Endothelial cell of umbilical vein (primary cell): ENCODE data around the gene MVD. TPM values are rescaled to one million over a fixed set of nuclear protein-coding genes. Genes with fewer than 3 reads are reported as not detected.

ENCODE experiments used
- BruUV-seq: library from RNA; stranded (reverse); fragments of 400-500 nt; replicated peaks from 2 replicates; lab custom pipeline; 2021; lab: Mats Ljungman, UMichigan
- CTCF ChIA-PET: fragments of 300-600, 350-600 bp; sonication (Branson Sonifier 250); formaldehyde crosslinking; loops from one replicate; lab custom pipeline; 2021; ENCODE audit warnings: antibody characterized with exemption, inconsistent platforms; lab: Charles Lee
- POLR2A ChIA-PET: fragments of 300-600, 350-600 bp; sonication (Branson Sonifier 250); formaldehyde crosslinking; loops from one replicate; lab custom pipeline; 2021; ENCODE audit warnings: antibody characterized with exemption, inconsistent platforms; lab: Charles Lee
- DNase-seq: peaks from one replicate; pipeline ENCODE4 v3.0.0-alpha.2; 2011; ENCODE audit warnings: low read depth, low spot score
- FAIRE-seq: peaks from 2 replicates; lab custom pipeline; 2011; peaks lifted over from hg19 to GRCh38; lab: Jason Lieb, UNC
- H2AFZ ChIP-seq: 2 replicates; pipeline ENCODE4 v1.6.0; 2012; ENCODE audit warnings: low read depth, low read length, control low read depth, inconsistent platforms
- H3K27ac ChIP-seq: 2 replicates; pipeline ENCODE4 v1.5.1; 2011; ENCODE audit warnings: low read depth, mild to moderate bottlenecking, control low read depth, low read length, moderate library complexity; ENCODE audit not compliant: insufficient read depth
- H3K27me3 ChIP-seq, 2 experiments: 2 replicates each; pipeline versions ENCODE4 v1.6.0 to v1.6.1; 2011; ENCODE audit warnings: low read length in 2 of 2, mixed read lengths in 1 of 2; ENCODE audit not compliant: control insufficient read depth in 2 of 2, insufficient read depth in 2 of 2
- H3K36me3 ChIP-seq, 2 experiments: 2 replicates in 1 of 2; 3 replicates in 1 of 2; pipeline ENCODE4 v1.5.1; 2011; ENCODE audit warnings: low read length in 2 of 2, mild to moderate bottlenecking in 1 of 2, moderate library complexity in 1 of 2; ENCODE audit not compliant: control insufficient read depth in 2 of 2, insufficient read depth in 2 of 2; ENCODE audit errors: extremely low read depth in 1 of 2
- H3K4me1 ChIP-seq: 3 replicates; pipeline ENCODE4 v1.5.1; 2011; ENCODE audit warnings: mild to moderate bottlenecking, low read length; ENCODE audit not compliant: control insufficient read depth, insufficient read depth; ENCODE audit errors: extremely low read depth
- H3K4me2 ChIP-seq: 2 replicates; pipeline ENCODE4 v1.6.1; 2011; ENCODE audit warnings: low read length, control low read depth, mixed read lengths; ENCODE audit not compliant: insufficient read depth
- H3K4me3 ChIP-seq, 3 experiments: fragments of 200-600 bp in 1 of 3; sonication (generic), shearing (Covaris generic) in 1 of 3; replicated peaks in 1 of 3; 2 replicates each; pipeline ENCODE4 v1.5.1; 2011 to 2016; ENCODE audit warnings: control low read depth in 3 of 3, low read length in 3 of 3, mild to moderate bottlenecking in 2 of 3, inconsistent platforms in 1 of 3, low read depth in 1 of 3, moderate library complexity in 1 of 3; ENCODE audit not compliant: insufficient read depth in 1 of 3
- H3K79me2 ChIP-seq: 2 replicates; pipeline ENCODE4 v1.6.0; 2012; ENCODE audit warnings: low read length, inconsistent platforms; ENCODE audit not compliant: control insufficient read depth, insufficient read depth
- H3K9ac ChIP-seq: replicated peaks from 2 replicates; pipeline ENCODE3; 2011; ENCODE audit warnings: low read length, control low read depth; ENCODE audit not compliant: insufficient read depth; ENCODE audit errors: extremely low read depth
- H3K9me1 ChIP-seq: replicated peaks from 3 replicates; pipeline ENCODE4 v1.6.0; 2011; ENCODE audit warnings: mild to moderate bottlenecking, low read length; ENCODE audit not compliant: control insufficient read depth, insufficient read depth; ENCODE audit errors: extremely low read depth
- H3K9me3 ChIP-seq: replicated peaks from 2 replicates; pipeline ENCODE4 v1.5.1; 2012; ENCODE audit warnings: low read length, inconsistent platforms; ENCODE audit not compliant: control insufficient read depth, insufficient read depth
- H4K20me1 ChIP-seq: replicated peaks from 2 replicates; pipeline ENCODE3; 2011; ENCODE audit warnings: mild to moderate bottlenecking, low read length; ENCODE audit not compliant: control insufficient read depth, insufficient read depth; ENCODE audit errors: extremely low read depth
- EZH2 ChIP-seq: IDR thresholded peaks from 2 replicates; pipeline ENCODE4 v1.6.1; 2012; ENCODE audit warnings: borderline replicate concordance, low read depth, mild to moderate bottlenecking, moderate library complexity, low read length, inconsistent platforms; ENCODE audit not compliant: severe bottlenecking
- GATA2 ChIP-seq: IDR thresholded peaks from 2 replicates; pipeline ENCODE4 v1.7.0; 2011; ENCODE audit warnings: low read depth, mild to moderate bottlenecking, moderate library complexity, mixed read lengths, low read length; ENCODE audit not compliant: insufficient read length, insufficient read depth
- POLR2A ChIP-seq: IDR thresholded peaks from 2 replicates; pipeline ENCODE4 v1.6.1; 2012; ENCODE audit warnings: low read depth, mild to moderate bottlenecking, control low read depth, low read length
- POLR2AphosphoS5 ChIP-seq: IDR thresholded peaks from 2 replicates; pipeline ENCODE4 v1.6.1; 2012; ENCODE audit warnings: low read depth, mild to moderate bottlenecking, control low read depth, low read length, moderate library complexity; ENCODE audit not compliant: insufficient read depth
- dilution Hi-C: fragments of 300-500 bp; cut with MboI; formaldehyde crosslinking; loops from one replicate; pipeline ENCODE4 v1.15.0; 2019; ENCODE audit warnings: low sequenced_read_pairs; ENCODE audit not compliant: extremely low pct_ligation_motif_present
- intact Hi-C: fragments of 100-400 bp; cut with micrococcal nuclease; formaldehyde crosslinking; loops from one replicate; pipeline ENCODE4 v1.10.0; 2022
- polyA plus RNA-seq, 4 experiments: library from polyadenylated mRNA; depleted of rRNA in 3 of 4; stranded (reverse) in 3 of 4; unstranded in 1 of 4; fragments of >200 nt; gene quantifications; 2 replicates each; pipeline versions ENCODE4 v1.2.1 to v1.2.3, GENCODE V29; 2011 to 2012; ENCODE audit warnings: missing spikeins in 1 of 4
- total RNA-seq: library from RNA; stranded (reverse); gene quantifications from 2 replicates; pipeline ENCODE4 v1.2.3, GENCODE V29; 2021

MVD gene
- total and polyA plus RNA-seq, 2 donors (not counting 3 experiments of a cell fraction or from before 2014, with no cell fraction given), result 64.4 to 142 TPM

DNA sequence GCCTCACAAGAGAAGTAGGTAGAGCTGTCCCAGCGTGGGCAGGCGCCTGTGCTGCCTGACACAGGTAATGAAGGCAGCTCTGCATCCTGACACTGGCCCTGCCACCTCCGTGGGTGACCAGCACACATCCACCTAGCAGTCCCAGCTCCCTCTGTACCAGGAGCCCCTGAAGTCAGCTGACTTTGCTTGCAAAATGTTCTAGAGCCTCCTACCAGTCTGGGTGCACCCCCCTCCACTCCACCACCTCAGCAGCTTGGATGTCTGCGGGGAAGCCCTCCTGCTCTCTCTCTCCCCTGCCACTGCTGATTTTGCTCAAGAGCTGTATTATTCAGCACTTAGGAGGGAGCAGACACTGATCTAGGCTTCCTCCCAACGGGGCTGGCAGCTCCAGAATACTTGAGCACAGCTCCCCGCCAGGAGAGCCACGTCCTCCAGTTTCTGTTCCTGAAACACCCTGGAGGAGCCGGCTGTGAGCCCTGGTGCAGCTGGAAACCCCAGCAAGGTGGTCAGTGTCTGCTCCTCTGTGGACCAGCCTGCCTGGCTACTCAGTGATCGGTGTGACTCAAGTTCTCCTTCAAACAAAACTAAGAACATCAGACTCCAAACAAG, 42.3 kb upstream of the MVD start:
- Histone ChIP-seq H3K36me3 (peaks cover 0 to 3% of the 10 kb centered on the region in 2 experiments), H3K9me3 (no peaks in the 10 kb centered on the region), H4K20me1 (no peaks in the 10 kb centered on the region), H3K27me3 (no peaks in the 10 kb centered on the region), H2AFZ (no peak overlapping the region), H3K9ac (peak overlapping the region; percentile 42), H3K4me1 (peaks cover 56% of the 10 kb centered on the region), H3K79me2 (peaks cover 67% of the 10 kb centered on the region), H3K4me2 (peak overlapping the region; percentile 91), H3K27ac (peak overlapping the region; percentile 45), H3K9me1 (no peaks in the 10 kb centered on the region), H3K4me3 (peak overlapping the region; percentile 69 to 90 (median 79))
- POLR2A ChIA-PET, result no interaction called here
- dilution Hi-C loops, result no loop called here
- intact Hi-C loops, result no loop called here
- TF ChIP-seq GATA2, result no peak
- TF ChIP-seq POLR2AphosphoS5, result no peak
- CTCF ChIA-PET, result interaction anchor here (0.7 to 4.3 kb wide), 7 partner anchors 31 to 80 kb away, joined by 3 to 25 read pairs (median 3); partner anchors contain the start of genes MVD and PIEZO1
- FAIRE-seq, result no peak
- peak; percentile 22 for DNase-seq
- BruUV-seq, result no TSS peak

DNA sequence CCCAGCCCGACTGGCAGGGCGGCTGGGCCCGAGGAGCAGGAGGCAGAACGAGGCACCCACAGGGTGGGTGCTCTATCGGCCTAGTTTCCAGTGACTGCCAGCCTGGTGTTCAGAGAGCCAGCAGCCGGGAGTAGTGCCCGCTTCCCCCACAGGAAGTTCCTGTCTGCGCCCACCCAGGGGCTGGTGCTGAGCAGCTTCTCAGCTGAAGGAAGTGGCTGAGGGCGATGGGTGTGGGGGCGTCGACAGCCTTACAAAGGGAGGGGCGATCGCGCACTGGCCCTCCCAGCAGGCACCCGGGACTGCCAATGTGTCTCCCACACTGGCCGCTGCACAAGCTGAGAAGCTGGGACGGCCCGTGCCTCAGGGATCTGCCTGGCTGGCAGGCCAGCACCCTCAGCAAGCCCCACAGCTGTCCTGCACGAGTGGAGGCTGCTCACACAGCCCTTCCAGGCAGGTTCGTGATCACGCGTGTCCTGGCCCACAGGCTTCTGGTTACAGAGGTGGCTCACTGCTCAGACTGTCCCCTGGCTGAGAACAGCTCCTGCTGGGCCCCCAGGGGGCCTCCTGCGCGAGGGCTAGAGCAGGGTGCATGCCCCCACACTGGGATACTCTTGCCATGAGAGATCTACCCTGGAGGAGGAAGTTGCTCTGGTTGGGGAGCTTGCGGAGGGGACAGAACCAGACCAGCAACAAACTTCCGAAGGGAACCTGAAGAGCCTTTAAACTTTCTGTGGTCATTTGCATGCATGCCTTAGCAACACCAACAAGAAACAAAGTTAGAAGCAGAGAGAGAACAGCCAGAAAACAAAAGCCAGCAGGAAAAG, 40.8 kb upstream of the MVD start:
- ChIA-PET POLR2A (interaction anchor here (1.1 kb wide), 1 partner anchor 40 kb away, joined by 4 read pairs; the partner anchor contains the start of gene MVD), CTCF (interaction anchor here (1.0 to 4.3 kb wide), 3 partner anchors 16 to 39 kb away, joined by 3 to 25 read pairs (median 3); no protein-coding TSS in a partner anchor)
- Histone ChIP-seq H3K4me2 (peak overlapping the region; percentile 38), H3K27me3 (no peaks in the 10 kb centered on the region), H4K20me1 (no peaks in the 10 kb centered on the region), H3K9me3 (no peaks in the 10 kb centered on the region), H3K79me2 (peaks cover 60% of the 10 kb centered on the region), H3K4me3 (peak overlapping the region in 1 of 3 experiments; percentile 9), H3K4me1 (peaks cover 57% of the 10 kb centered on the region), H3K9me1 (no peaks in the 10 kb centered on the region), H3K27ac (peak overlapping the region; percentile 63), H2AFZ (peak overlapping the region; percentile 9), H3K36me3 (peaks cover 0 to 9% of the 10 kb centered on the region in 2 experiments), H3K9ac (peak overlapping the region; percentile 44)
- peak; percentile 59 for DNase-seq
- BruUV-seq, result TSS peak; percentile 6
- TF ChIP-seq EZH2, result no peak
- peak; percentile 55 for TF ChIP-seq POLR2A
- TF ChIP-seq POLR2AphosphoS5, result peak; percentile 63
- intact Hi-C loops (no loop called here), dilution Hi-C loops (no loop called here)
- FAIRE-seq, result peak; percentile 77
